Aorta (tissue), 5 donors: ENCODE data around the gene PARD6G. TPM values are rescaled to one million over a fixed set of nuclear protein-coding genes. Genes with fewer than 3 reads are reported as not detected.

Experiments
- ATAC-seq: fragments of 200-7000 bp; cut with Tn5 transposase; one replicate; pipeline ENCODE4 v1.9.1; 2022; ENCODE audit warnings: moderate library complexity; ENCODE audit not compliant: low FRiP score
- DNase-seq, 2 donors: peaks; one replicate each; pipeline ENCODE4 v3.0.0-alpha.2; 2020
- H3K27ac ChIP-seq, 2 donors: one replicate each; pipeline ENCODE4 v1.5.1; 2013; ENCODE audit warnings: low read length in 2 of 2, mild to moderate bottlenecking in 2 of 2, moderate library complexity in 2 of 2, control low read depth in 1 of 2, inconsistent platforms in 1 of 2, low read depth in 1 of 2
- H3K27me3 ChIP-seq, 2 donors: one replicate each; pipeline ENCODE4 v1.6.1; 2013; ENCODE audit warnings: control low read depth in 1 of 2, low read length in 1 of 2, mild to moderate bottlenecking in 1 of 2, moderate library complexity in 1 of 2; ENCODE audit not compliant: insufficient read depth in 2 of 2, control insufficient read depth in 1 of 2
- H3K36me3 ChIP-seq, 2 donors: one replicate each; pipeline ENCODE4 v1.6.1; 2013; ENCODE audit warnings: control low read depth in 1 of 2, low read length in 1 of 2, mild to moderate bottlenecking in 1 of 2; ENCODE audit not compliant: insufficient read depth in 2 of 2, control insufficient read depth in 1 of 2
- H3K4me1 ChIP-seq, 2 donors: one replicate each; pipeline ENCODE4 v1.6.1; 2013; ENCODE audit warnings: low read length in 2 of 2, control low read depth in 1 of 2, mild to moderate bottlenecking in 1 of 2, moderate library complexity in 1 of 2; ENCODE audit not compliant: insufficient read depth in 2 of 2, control insufficient read depth in 1 of 2
- H3K4me3 ChIP-seq, 2 donors: one replicate each; pipeline ENCODE4 v1.5.1; 2013; ENCODE audit warnings: low read length in 2 of 2, control low read depth in 1 of 2, mild to moderate bottlenecking in 1 of 2
- H3K9me3 ChIP-seq: one replicate; pipeline ENCODE4 v1.6.1; 2013; ENCODE audit warnings: mild to moderate bottlenecking, low read length; ENCODE audit not compliant: control insufficient read depth
- WGBS, 2 donors: extraction: QIAGEN DNeasy Blood & Tissue Kit; methylation state at CpG; one replicate each; pipeline ENCODE4 v1.1.7; 2013; 5-methylcytosine and 5-hydroxymethylcytosine counted together
- intact Hi-C, 2 donors: fragments of 100-400 bp; cut with DNase I; formaldehyde crosslinking; loops; one replicate each; pipeline versions ENCODE4 v1.14.2 to v1.15.0; 2022
- polyA plus RNA-seq, 2 donors: library from polyadenylated mRNA; stranded (reverse); fragments of 200-250 nt; gene quantifications; one replicate each; pipeline ENCODE4 v1.2.3, GENCODE V29; 2013
- total RNA-seq, 2 donors: library from RNA; stranded (reverse); fragmentation: NEBNext Ultra II Directional; extraction: Animal tissue kit (Norgen Biotek cat#: 25700); gene quantifications; one replicate each; pipeline ENCODE4 v1.2.1, GENCODE V29; 2021
- donor health status: healthy with polysubstance abuse.
- donor health status: Bipolar disorder and iron deficiency.
- donor health status: DM: no; HTN: no; CAD: no.
- donor health status: DM: no; HTN: no; CAD: no.
- donor health status: DM: yes; HTN: yes; CAD: no.

The PARD6G gene
- total and polyA plus RNA-seq, 4 donors = 0.38 to 4.1 (median 2.8) TPM

DNA sequence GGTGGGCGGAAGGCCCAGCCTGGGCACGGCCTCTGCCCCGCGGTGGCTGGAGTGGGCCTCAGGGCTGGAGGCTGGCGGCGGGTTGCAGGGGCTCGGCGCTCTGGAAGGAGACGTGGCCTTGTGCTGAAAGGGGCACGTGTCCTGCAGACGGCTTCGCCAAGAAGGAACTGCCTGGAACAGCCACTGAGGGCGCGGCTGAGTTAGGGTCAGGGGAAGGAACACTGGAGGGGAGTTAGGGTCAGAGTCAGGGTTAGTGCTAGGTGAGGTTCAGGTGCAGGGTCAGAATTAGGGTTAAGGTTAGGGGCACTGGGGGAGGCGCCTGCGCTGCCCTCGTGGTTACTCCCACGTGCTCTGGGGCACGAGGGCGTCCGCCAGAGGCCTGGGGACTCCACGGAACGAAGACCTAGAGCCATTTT is 139.2 kb downstream of the PARD6G start:
- Histone ChIP-seq H3K9me3 (no peaks in the 10 kb centered on the region), H3K4me3 (no peak overlapping the region), H3K36me3 (no peaks in the 10 kb centered on the region), H3K27ac (peak overlapping the region in 1 of 2 donors; percentile 28), H3K27me3 (no peaks in the 10 kb centered on the region), H3K4me1 (peaks cover 0 to 3% of the 10 kb centered on the region in 2 donors)
- ATAC-seq (peak; percentile 14), DNase-seq (peak in 1 of 2 donors; percentile 72)
- intact Hi-C loops = loop anchor here (1.0 to 10.0 kb wide), 4 partner anchors 74 to 433 kb away; partner anchors contain the start of genes TXNL4A (in 2 of the 2), CTDP1 (in 1 of the 2) and RBFA (in 1 of the 2)
- WGBS, 2 donors = 90 to 92% methylated on average over 23 of the region's 23 CpGs

DNA sequence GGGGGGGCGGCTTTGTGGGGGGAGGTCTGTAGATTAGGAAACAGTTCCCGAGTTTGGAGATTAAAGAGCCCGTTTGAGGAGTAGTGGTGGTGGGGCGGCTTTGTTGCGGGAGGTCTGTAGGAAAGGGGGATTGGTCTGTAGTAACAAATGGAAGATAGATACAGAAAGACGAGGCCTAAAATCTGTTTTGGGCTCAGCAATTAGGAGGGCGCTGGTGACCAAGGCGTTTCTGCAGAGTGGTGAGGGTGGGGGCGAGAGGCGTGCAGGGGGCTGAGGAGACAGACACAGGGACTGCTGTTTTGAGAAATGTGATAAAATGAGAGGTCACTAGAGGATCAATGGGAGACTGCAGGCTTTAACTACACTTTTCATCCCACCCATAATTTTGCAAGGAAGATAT is 139.9 kb downstream of the PARD6G start:
- Histone ChIP-seq H3K27ac (no peak overlapping the region), H3K4me3 (no peak overlapping the region), H3K36me3 (no peaks in the 10 kb centered on the region), H3K27me3 (no peaks in the 10 kb centered on the region), H3K4me1 (peaks cover 0 to 3% of the 10 kb centered on the region in 2 donors), H3K9me3 (no peaks in the 10 kb centered on the region)
- DNase-seq = no peak
- 61 to 66% methylated on average over 10 of the region's 10 CpGs for WGBS, 2 donors
- ATAC-seq = no peak
- intact Hi-C loops = loop anchor here (5.0 to 10.0 kb wide), 3 partner anchors 120 to 433 kb away; partner anchors contain the start of genes TXNL4A (in 2 of the 2) and CTDP1 (in 1 of the 2)

Other genes starting within 250 kb of the PARD6G start
- gene RBFA, start 213.1 kb downstream of the PARD6G start, total RNA-seq = 10 to 100 TPM; 18.1 to 22.8 TPM
- 10 to 100 TPM; 22.2 to 32.6 TPM for gene RBFA, start 213.1 kb downstream of the PARD6G start, polyA plus RNA-seq
- 10 to 100 TPM; 17.5 to 20.1 TPM for gene ADNP2, start 138.3 kb downstream of the PARD6G start, total RNA-seq
- 1 to 10 TPM; 3.1 to 5.2 TPM for gene ADNP2, start 138.3 kb downstream of the PARD6G start, polyA plus RNA-seq